ENCODE data around the gene ZNF763.

DNA sequence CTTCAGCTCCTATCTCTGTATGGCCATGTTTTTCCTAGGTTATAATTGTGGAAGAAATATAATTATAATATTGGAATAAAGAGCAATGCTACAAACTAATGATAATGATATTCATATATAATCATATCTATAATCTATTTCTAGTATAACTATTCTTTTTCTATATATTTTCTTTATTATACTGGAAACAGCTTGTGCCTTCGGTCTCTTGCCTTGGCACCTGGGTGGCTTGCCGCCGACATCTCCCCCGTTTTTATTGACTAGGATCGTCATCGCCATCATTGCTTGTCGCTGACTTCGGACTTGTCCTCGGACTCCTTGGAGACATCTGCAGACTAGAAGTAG is 24.2 kb downstream of the ZNF763 start:
- TF ChIP-seq SUZ12 (IDR thresholded peaks at IDR 0.05; ENCODE audit: extremely low read depth, insufficient read depth, insufficient read length) (no peak), ZNF274 (IDR thresholded peaks at IDR 0.05; ENCODE audit: low read depth, low read length) (no peak)
